Hematopoietic multipotent progenitor cell treated with erythropoietin and hydrocortisone succinate and interleukin-3 and kit ligand, for 6 days (in vitro differentiated cells): ENCODE measurements around the gene SLC35D2.
A peak's percentile ranks its signal among the peaks of the same experiment; 100 is the strongest.
"Not testable (repeated sequence)": the region's sequence is repeated elsewhere in the genome, so short reads cannot be mapped to it uniquely, and the experiment has no call there.

Experiments
- DNase-seq: peaks from one replicate; pipeline ENCODE4 v3.0.0-alpha.2; 2015

The SLC35D2 gene

DNA sequence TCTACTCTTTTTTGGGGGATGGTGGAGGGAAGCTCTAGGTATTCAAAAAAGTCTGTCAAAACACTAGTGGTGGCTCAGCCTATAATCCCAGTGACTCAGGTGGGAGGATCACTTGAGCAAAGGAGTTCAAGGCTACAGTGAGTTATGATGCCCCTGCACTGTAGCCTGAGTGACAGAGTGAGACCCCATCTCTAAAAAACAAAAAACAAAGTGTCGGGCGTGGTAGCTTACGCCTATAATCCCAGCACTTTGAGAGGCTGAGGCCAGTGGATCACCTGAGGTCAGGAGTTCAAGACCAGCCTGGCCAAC lies 15.8 kb upstream of the SLC35D2 start:
- DNase-seq, result no peak

DNA sequence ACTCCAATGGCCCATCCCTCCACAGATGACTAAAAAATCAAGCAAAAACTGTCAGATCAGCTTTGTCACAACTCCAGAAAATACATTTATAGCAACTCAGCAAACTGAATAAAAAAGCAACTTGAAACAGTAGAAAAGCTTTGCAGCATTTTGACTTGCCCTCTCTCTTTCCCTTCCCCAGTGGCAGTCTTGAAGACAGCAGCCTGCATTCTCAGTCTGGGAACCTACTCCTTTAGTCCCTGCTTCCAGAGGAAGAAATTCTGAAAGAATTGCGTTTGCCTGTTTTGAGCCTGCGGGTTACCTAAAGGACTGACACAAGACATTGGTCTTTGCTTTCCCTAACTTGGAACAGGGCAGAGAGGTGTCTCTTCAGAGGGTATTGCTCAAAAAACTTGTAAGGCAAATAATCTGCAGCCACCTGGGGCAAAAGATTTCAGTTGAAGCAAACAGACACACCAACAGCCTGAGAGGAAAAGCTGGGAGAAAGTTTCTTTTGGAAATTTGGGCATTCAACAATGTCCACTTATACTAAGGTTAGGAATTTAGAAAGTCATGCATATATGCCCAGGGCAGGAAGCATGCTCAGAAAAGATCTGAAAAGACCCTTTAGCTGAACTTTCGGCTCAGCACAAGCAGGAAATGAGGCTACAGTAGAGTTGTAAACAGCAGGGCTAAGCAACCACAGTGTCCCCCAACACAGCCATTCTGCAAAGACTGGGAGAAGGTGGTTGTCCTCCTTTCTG lies 15.2 kb upstream of the SLC35D2 start:
- no peak for DNase-seq

DNA sequence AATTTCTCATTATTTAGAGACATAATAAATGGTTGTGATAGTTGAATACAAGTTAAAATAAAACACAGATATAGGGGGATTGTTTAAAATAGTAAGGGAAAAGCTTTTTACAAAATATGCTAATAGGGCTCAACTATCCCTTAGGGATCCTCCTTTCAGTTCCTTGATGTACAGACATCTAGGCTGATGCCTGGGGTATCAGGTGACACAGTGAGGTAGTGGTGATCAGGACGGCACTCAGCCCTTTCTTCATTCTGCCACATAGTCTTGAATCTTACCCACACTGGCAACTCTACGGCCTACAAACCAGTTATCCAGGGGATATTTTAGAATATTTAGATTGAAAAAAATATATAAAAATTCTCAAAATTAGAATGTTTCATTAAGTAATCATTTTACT lies 12.5 kb upstream of the SLC35D2 start:
- no peak for DNase-seq

DNA sequence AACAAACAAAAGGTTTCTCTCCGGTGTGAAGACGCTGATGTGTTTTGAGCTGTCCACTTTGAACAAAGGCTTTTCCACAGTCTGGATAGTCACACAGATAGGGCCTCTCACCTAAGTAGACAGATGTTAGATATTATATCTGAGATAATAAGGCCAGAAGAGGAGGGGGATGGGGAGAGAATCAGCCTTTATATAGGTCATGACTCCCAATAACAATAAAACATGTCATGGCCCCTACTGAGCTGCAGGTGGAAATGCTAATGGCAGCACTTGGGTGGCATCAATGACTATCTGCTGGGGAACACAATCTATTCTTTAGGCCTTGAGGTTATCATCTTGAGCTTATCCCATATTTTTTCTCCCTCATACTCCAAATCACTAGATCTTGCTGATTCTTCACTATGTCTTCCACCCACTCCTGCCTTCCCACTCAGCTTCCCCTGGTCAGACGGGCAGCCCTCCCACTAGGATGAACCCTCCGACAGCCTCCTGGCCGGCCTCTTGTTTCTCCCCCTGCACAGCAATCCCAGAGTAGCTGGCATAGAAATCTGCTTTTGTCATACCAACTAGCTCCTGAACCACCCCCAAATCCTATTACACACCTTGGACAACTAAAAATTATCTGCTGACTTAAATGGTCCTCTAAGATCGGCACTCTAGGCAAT lies 11.5 kb upstream of the SLC35D2 start:
- DNase-seq, result no peak

DNA sequence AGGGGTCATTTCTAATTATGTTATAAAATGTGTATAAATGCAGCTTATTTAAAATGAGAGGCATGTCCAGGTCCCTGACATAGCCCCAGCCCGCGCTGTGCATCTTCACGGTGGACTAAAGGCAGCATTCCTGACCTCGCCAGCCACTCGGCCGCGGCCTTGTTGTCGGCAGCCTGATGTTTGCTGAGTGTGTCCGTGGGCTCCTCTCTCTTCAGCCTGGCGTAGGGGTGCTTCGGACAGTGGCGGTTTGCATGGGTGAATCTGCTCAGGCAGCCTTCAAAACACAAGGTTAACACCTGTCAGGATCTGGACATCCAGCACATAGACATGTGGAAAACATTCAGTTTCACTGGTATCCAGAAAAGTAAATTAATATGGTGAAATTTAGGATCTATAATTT lies 8.8 kb upstream of the SLC35D2 start:
- DNase-seq, result no peak

DNA sequence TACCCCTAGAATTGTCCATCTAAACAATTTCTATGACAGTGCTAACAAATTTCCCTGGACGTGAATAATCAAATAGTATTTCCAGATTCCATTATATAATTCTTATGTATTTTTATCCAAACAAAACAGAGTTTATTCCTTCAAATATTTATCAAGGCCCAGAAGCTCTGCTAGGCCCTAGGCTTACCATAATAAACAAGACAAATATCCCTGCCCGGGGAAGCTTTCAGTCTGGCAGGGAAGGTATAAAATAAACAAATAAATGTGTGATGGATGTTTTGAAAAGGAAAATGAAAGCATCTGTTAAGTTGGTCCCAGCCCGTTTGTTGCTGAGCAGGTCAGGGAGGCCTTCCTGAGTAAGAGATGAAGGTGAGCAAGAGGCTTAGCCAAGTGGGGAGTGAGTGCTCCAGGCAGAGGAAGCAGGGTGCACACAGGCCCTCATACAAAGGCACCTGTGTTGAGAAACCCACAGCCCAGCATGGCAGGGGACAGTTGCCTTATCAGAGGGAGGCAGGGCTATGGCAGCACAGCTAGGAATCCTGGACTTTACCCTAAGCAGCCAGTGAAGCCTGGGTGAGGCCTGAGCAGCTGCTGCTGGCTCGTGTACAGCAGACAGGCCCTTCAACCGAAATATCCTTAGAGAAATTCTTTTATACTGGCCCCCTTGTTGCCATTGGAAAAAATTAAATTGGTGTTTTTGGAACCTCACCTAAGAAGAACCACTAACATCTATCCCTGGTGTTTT lies 7.7 kb upstream of the SLC35D2 start:
- DNase-seq, result no peak

DNA sequence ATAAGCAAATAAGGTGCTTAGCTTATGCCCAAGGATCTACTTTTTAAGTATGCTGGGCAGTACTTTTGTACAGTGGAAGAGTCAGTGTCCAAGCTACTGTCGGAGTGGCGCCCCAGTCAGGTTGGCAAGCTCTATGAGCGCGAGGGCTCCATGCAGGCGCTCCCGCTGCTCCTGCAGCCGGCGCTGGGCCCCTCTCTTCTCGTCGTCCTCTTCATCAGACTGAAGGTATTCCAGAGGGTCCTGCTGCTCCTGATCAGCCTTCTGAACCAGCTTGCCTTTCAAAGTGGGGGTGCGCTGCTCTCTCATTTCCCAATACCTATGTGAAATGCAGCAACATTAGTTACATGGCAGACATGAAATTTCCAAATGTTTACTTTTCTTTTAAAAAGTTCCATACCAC lies 4.6 kb upstream of the SLC35D2 start:
- DNase-seq, result no peak

DNA sequence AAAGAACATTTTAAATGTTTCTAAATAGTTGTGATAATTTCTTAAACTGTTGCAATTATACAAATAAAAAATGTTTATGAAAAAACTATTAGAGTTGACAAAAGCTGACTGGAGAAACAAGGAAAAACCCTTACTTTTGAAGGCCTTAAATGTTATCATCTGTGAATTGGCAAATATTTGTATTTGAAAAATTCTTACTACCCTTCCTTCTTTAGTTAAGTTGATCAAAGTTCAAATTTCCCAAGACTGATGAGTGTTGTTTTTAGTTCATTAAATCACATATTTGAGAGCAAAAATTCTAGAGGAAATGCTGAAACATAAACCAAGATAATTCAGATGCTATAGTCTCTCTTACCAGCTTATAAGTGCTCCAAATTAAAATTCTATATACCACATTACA lies 2.6 kb upstream of the SLC35D2 start:
- DNase-seq, result no peak

DNA sequence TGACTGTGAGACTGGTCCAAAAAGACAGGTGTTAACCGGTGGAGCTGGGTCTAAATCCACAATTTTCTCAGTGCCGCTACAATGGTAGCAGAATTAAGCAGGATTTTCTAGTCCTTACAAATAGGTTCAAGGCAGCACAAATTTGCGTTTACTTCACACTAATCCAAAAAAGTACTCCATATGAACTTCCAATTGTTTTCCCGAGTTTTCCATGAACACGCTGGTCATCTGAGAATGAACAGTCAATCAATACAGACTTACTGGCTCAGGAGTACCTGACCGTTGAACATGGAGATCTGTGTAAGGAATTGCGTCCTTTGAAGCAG lies 709 bp downstream of the SLC35D2 start:
- no peak for DNase-seq

DNA sequence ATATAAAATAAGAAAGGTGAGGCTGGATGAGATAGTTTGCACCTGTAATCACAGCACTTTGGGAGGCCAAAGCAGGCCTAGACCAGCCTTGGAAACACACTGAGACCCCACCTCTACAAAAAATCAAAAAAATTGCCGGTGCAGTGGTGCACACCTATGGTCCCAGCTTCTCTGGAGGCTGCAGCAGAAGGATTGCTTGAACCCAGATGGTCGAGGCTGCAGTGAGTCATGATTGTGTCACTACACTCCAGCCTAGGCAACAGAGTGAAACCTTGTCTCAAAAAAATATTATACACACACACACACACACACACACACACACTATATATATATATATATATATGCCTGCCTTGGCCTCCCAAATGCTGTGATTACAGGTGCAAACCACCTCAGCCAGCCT lies 1.3 kb downstream of the SLC35D2 start:
- DNase-seq, result no peak

DNA sequence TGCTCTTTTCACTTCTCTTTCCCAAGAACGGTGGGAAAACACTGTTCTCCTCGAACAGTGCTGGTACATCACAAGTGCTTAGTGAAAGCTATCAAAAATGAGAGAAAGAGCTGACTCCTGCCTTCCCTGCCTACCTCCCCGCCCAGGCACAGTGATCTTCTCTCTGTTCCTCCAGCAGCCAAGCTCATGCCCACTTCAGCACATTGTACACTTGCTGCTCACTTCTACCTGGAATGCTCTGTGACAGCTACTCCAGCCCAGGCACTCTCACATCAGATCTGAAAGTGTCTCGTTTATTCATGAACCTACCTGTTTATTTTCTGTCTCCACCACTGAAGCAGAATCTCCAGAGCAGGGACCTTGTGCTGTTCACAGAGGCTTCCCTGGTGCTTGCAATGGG lies 1.8 kb downstream of the SLC35D2 start:
- no peak for DNase-seq

DNA sequence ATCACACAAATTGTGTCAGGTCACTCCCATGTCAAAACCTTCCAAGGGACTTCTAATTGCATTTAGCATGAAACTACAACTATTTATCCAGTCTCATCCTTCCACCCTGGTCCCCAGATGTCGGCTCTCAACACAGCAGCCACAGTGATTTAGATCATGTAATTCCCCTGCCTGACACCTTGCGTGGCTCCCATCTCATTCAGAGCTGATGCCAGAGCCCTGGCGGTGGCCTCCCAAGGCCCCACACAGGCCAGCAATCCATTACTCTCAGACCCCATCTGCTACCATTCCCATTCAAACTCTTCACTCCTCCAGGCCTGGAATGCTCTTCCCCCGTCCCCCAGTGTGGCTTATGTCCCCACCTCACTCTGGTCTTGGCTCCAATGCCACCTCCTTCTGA lies 2.4 kb downstream of the SLC35D2 start:
- DNase-seq, result no peak

DNA sequence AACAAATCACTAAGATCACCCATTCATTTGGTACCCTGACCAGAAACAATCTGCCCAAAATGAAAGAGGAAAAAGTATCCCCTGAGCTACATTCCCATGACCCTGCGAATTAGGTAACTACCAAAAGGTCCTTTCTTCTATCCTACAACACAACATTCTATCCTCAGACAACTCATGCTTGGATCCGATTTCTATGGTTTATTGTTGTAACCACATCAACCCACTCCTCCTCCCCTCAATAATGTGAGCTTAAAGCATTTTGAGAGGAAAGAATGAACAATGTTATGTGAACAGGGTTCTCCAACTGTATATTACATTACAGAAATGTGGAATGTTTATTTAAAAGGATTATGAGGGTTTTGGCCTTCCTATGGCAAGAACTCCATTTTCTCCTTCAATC lies 4.0 kb downstream of the SLC35D2 start:
- DNase-seq, result no peak

DNA sequence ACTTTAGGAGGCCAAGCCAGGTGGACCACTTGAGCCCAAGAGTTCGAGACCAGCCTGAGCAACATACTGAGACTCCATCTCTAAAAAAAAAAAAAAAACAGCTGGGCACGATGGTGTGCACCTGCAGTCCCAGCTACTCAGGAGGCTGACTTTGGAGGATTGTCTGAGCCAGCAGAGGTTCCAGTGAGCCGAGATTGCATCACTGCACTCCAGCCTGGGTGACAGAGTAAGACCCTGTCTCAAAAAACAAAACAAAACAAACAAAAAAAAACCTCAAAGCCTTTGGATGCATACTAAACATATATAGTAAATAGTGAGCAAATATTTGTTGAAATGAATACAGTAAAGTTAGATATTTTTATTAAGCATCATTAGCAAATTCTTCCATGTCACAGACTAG lies 5.3 kb downstream of the SLC35D2 start:
- DNase-seq, result no peak

DNA sequence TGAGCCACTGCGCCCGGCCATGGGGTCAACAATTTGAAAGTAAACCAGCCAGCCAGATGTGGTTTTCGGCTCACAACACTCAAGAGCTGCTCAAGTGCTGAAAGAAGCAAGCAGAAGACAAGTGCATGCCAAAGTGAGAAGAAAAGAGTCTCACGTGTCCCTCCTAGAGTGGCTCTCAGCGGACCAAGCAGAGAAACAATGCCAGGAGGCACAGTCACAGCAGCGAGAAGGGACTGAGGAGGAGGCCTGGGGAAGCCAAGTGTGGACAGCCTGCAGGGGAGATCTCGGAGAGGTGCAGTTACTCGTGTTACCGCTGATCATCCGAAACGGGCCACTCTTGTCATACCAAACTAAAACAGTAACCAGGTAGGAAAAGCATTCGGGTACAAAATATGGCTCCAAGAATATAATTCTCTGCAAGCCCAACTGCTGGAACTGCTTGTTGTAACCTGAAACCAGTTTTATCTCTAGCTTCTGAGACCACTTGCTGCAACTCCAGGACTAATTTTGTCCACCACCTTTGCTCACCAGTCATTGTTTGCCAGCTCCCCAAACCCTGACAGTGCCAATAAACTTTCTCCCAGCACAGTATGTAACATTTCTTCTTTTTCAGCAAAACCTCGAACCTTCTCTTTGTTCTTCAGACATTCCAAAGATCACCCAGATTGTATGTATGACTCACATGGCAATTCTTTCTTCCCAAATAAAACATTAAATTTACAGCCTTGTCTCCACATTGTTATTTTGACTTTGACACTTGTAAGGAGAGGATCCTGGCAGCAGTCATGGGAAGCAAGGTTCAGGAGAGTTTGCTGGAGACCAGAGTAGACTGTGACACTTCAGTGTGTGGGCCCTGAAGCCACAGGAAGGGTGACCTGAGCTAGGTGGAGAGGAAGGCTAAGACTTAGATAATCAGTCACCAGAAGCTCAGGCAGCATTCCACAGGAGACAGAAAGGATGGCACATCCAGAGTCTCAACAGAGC lies 6.3 kb downstream of the SLC35D2 start:
- no peak for DNase-seq

DNA sequence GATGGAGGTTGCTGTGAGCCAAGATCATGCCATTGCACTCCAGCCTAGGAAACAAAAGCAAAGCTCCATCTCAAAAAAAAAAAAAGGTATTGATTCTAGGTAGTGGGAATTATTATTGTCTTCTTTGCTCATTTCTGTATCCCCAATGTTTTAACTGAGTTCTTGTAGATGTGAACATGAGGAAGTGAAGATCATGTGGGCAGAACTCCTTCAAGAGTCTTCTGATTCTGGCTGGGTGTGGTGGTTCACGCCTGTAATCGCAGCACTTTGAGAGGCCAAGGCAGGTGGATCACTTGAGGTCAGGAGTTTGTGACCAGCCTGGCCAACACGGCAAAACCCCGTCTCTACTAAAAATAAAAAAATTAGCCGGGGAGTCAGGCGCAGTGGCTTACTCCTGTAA lies 8.0 kb downstream of the SLC35D2 start:
- not testable (repeated sequence) for DNase-seq

DNA sequence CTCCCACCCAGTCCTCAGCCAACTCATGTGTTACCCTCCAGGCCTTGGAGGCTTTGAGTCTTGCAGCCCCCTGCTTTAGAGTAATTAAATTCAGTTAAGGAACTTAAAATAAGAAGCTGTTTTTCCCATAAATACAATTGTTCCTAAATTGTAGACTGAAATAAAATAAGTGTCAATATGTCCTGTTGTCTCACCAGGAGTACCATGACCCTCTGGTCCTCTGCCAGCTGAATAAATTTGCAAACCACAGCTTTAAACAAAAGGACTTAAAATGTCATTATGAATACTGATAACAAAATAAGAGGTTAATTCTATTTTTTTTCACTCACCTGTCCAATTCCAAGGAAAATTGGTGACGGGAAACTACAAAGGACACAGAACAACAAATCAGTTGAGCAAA lies 15.6 kb downstream of the SLC35D2 start:
- no peak for DNase-seq

DNA sequence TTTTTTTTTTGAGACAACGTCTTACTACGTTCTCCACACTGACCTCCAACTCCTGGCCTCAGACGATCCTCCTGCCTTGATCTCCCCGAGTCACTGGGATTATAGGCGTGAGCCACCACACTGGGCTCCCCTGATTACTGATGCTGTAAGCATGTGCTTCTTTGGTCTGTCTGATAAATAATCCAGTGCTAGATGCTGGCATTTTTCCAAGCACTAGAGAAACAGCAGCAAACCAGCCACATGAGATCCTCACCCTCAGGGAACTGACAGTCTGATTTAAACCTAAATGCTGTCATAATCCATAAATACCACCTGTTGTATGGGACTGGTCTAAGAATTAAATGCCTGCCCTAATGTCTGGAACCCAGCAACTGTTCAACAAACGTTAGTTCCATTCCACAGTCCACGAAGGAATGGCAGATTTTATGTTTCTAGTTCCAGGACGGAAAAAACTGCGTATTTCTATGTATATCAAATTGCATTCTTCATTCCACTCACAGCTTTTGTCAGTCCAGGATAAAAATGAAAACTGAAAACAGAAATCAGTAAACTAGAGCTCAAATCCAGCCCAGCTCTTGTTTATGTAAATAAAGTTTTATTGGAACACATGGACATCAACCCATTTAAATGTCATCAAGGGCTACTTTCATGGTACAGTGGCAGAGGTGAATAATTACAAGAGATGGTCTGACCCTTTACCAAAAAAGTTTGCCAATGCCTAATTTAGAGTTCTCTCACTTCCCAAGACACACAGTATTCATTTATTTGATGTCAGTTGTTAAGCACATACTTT lies 20.1 kb downstream of the SLC35D2 start:
- peak; percentile 67 for DNase-seq

DNA sequence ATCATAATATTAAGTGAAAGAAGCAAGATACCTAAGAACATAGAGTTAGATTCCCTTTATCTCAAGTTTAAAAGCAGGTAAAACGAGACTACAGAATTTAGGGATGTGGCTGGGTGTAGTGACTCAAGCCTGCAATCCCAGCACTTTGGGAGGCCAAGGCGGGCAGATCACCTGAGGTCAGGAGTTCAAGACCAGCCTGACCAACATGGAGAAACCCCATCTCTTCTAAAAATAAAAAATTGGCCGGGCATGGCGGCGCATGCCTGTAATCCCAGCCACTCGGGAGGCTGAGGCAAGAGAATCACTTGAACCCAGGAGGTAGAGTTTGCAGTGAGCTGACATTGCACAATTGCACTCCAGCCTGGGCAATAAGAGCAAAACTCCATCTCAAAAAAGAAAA lies 21.4 kb downstream of the SLC35D2 start:
- DNase-seq, result not testable (repeated sequence)

DNA sequence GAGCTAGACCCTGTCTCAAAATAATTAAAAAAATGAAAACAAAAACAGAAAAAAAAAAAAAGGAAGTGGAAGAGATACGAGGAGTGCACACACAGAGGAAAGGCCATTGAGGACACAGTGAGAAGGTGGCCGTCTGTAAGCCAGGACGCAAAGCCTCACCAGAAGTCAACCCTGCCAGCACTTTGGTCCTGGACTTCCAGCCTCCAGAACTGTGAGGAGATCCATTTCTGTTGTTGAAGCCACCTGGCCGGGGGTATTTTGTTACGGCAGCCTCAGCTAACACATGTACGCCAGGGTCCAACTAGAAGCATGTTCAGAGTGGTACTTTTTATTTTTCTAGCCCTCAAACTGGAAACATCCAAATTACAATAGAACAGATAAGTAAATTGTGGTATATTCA lies 21.8 kb downstream of the SLC35D2 start:
- DNase-seq, result no peak

DNA sequence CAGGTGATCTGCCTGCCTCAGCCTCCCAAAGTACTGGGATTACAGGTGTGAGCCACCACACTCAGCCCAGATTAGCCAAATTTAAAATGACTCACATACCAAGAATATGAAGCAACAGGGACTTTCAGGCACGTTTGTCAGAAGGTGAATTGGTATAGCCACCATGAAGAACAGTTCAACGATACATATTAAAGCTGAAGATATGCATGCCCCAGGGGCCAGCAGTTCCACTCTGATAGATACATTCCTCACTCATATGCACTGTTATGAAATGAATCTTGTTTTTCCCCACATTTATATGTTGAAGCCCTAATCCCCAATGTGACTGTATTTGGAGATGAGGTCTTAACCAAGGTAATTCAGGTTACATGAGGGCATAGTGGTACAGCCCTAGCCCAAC lies 22.5 kb downstream of the SLC35D2 start:
- DNase-seq, result no peak

DNA sequence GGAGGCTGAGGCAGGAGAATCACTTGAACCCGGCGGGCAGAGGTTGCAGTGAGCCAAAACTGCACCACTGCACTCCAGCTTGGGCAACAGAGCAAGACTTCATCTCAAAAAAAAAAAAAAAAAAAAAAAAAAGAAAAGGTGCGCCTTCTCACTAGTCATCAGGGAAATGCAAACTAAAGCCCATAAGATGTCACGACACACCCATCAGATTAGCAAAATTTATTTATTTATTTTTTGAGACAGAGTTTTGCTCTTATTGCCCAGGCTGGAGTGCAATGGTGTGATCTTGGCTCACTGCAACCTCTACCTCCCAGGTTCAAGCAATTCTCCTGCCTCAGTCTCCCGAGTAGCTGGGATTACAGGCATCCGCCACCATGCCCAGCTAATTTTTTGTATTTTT lies 23.0 kb downstream of the SLC35D2 start:
- not testable (repeated sequence) for DNase-seq
